Panc1 (cell line): ENCODE results near the gene ABCA7. TPM values are rescaled to one million over a fixed set of nuclear protein-coding genes. Genes with fewer than 3 reads are reported as not detected.

Experiments used
- ATAC-seq: fragments of 200-7000 bp; cut with Tn5 transposase; 2 replicates; pipeline ENCODE4 v1.9.1; 2020; ENCODE audit warnings: mild to moderate bottlenecking, moderate library complexity
- BruUV-seq: library from RNA; stranded (reverse); fragments of 400-500 nt; replicated peaks from 2 replicates; lab custom pipeline; 2021; lab: Mats Ljungman, UMichigan
- CTCF ChIA-PET: fragments of 300-600 bp; sonication (Branson Sonifier 250); formaldehyde crosslinking; loops from one replicate; lab custom pipeline; 2022; ENCODE audit warnings: antibody characterized with exemption; lab: Charles Lee
- POLR2A ChIA-PET: fragments of 300-600 bp; sonication (Branson Sonifier 250); formaldehyde crosslinking; loops from one replicate; lab custom pipeline; 2022; ENCODE audit warnings: antibody characterized with exemption; lab: Charles Lee
- DNase-seq: peaks from one replicate; pipeline ENCODE4 v3.0.0-alpha.2; 2010; ENCODE audit warnings: low read depth, low spot score
- H3K27ac ChIP-seq: 2 replicates; pipeline ENCODE4 v1.5.1; 2011; ENCODE audit warnings: mild to moderate bottlenecking, low read length, inconsistent platforms
- H3K27me3 ChIP-seq: fragments of 200-500 bp; sonication (Bioruptor generic); 2 replicates; pipeline ENCODE4 v1.6.0; 2014; ENCODE audit warnings: low read length, inconsistent platforms; ENCODE audit not compliant: control insufficient read depth, insufficient read depth
- H3K36me3 ChIP-seq: fragments of 200-500 bp; sonication (Bioruptor generic); 2 replicates; pipeline ENCODE4 v1.5.1; 2014; ENCODE audit warnings: inconsistent platforms, mild to moderate bottlenecking, low read length, moderate library complexity; ENCODE audit not compliant: control insufficient read depth, insufficient read depth
- H3K4me1 ChIP-seq: 2 replicates; pipeline ENCODE4 v1.5.1; 2011; ENCODE audit warnings: inconsistent platforms, mild to moderate bottlenecking, low read length, moderate library complexity; ENCODE audit not compliant: control insufficient read depth, insufficient read depth
- H3K4me3 ChIP-seq, 2 experiments: 2 replicates each; pipeline ENCODE4 v1.5.1; 2011 to 2012; ENCODE audit warnings: low read depth in 2 of 2, low read length in 2 of 2, mild to moderate bottlenecking in 2 of 2, inconsistent platforms in 1 of 2, moderate library complexity in 1 of 2
- H3K9me3 ChIP-seq: fragments of 200-500 bp; sonication (Bioruptor generic); 2 replicates; pipeline ENCODE4 v1.5.1; 2014; ENCODE audit warnings: low read depth, mild to moderate bottlenecking, inconsistent platforms, low read length, moderate library complexity; ENCODE audit not compliant: control insufficient read depth, insufficient read depth
- POLR2AphosphoS5 ChIP-seq: IDR thresholded peaks from 2 replicates; pipeline ENCODE4 v1.6.1; 2012; ENCODE audit warnings: mild to moderate bottlenecking, low read depth, low read length, moderate library complexity
- REST ChIP-seq, 2 experiments: IDR thresholded peaks; 2 replicates each; pipeline ENCODE4 v1.6.1; 2011 to 2012; ENCODE audit warnings: low read depth in 2 of 2, control low read depth in 1 of 2, low read length in 1 of 2, mild to moderate bottlenecking in 1 of 2, moderate library complexity in 1 of 2; ENCODE audit not compliant: insufficient read depth in 1 of 2
- SIN3A ChIP-seq: IDR thresholded peaks from 2 replicates; pipeline ENCODE4 v1.6.1; 2012; ENCODE audit warnings: low read depth, mild to moderate bottlenecking, low read length, moderate library complexity, borderline replicate concordance; ENCODE audit not compliant: insufficient read depth
- TCF7L2 ChIP-seq: IDR thresholded peaks from 2 replicates; pipeline ENCODE4 v1.6.1; 2011; ENCODE audit warnings: mild to moderate bottlenecking, low read depth, low read length, inconsistent platforms
- in situ Hi-C: cut with HindIII; loops from 2 replicates; pipeline ENCODE4 v1.10.0; 2016; ENCODE audit warnings: low sequenced_read_pairs, low pct_unique_long_range_greater_than_20kb
- intact Hi-C: fragments of 100-400 bp; cut with micrococcal nuclease; formaldehyde crosslinking; loops from one replicate; pipeline ENCODE4 v1.10.0; 2022; ENCODE audit not compliant: unreplicated experiment
- total RNA-seq: library from RNA; stranded (reverse); gene quantifications from one replicate; pipeline ENCODE4 v1.2.1, GENCODE V29; 2021; ENCODE audit not compliant: unreplicated experiment
- TF ChIP-seq, protein P1 (sequence below): fragments of 450-650 bp; IDR thresholded peaks from 2 replicates; pipeline ENCODE4 v1.5.1; 2017; ENCODE audit warnings: mild to moderate bottlenecking

Gene ABCA7
- total RNA-seq, 1 experiment from 2014 or later = 47.5 TPM

- ATAC-seq = no peak
- TF ChIP-seq TCF7L2 (no peak), POLR2AphosphoS5 (no peak), SIN3A (no peak), REST (IDR thresholded peaks at IDR 0.05; ENCODE audit: insufficient read depth in 1 of 2, low read depth in 2 of 2, low read length in 1 of 2) (no peak)
- TF ChIP-seq, protein P1, sequence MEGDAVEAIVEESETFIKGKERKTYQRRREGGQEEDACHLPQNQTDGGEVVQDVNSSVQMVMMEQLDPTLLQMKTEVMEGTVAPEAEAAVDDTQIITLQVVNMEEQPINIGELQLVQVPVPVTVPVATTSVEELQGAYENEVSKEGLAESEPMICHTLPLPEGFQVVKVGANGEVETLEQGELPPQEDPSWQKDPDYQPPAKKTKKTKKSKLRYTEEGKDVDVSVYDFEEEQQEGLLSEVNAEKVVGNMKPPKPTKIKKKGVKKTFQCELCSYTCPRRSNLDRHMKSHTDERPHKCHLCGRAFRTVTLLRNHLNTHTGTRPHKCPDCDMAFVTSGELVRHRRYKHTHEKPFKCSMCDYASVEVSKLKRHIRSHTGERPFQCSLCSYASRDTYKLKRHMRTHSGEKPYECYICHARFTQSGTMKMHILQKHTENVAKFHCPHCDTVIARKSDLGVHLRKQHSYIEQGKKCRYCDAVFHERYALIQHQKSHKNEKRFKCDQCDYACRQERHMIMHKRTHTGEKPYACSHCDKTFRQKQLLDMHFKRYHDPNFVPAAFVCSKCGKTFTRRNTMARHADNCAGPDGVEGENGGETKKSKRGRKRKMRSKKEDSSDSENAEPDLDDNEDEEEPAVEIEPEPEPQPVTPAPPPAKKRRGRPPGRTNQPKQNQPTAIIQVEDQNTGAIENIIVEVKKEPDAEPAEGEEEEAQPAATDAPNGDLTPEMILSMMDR = no peak
- H3K9me3 ChIP-seq = no peaks in the 10 kb centered on the region
- BruUV-seq = no TSS peak
- H3K4me3 ChIP-seq = no peak overlapping the region
- peak overlapping the region; percentile 79 for H3K27ac ChIP-seq
- no peaks in the 10 kb centered on the region for H3K27me3 ChIP-seq
- H3K4me1 ChIP-seq = peaks cover 38% of the 10 kb centered on the region
- no peak for DNase-seq
- intact Hi-C loops = no loop called here
- ChIA-PET CTCF (interaction anchor here (0.6 kb wide), 1 partner anchor 146 kb away, joined by 4 read pairs; no protein-coding TSS in a partner anchor), POLR2A (no interaction called here)
- H3K36me3 ChIP-seq = no peaks in the 10 kb centered on the region; the same call in 1 of the 2 replicates
- in situ Hi-C loops = no loop called here
Observed at GRCh38 chr19:1097810-1098176, 57.9 kb downstream of the ABCA7 start.

GRCh38 chr19:1098177-1099051 lies 58.5 kb downstream of the ABCA7 start:
- DNase-seq = no peak
- TF ChIP-seq TCF7L2 = no peak
- TF ChIP-seq, protein P1 = no peak
- TF ChIP-seq REST (IDR thresholded peaks at IDR 0.05; ENCODE audit: insufficient read depth in 1 of 2, low read depth in 2 of 2, low read length in 1 of 2) = no peak
- no peak for TF ChIP-seq POLR2AphosphoS5
- TF ChIP-seq SIN3A = no peak
- H3K9me3 ChIP-seq = no peaks in the 10 kb centered on the region
- ChIA-PET CTCF (interaction anchor here (0.6 kb wide), 1 partner anchor 146 kb away, joined by 4 read pairs; no protein-coding TSS in a partner anchor), POLR2A (no interaction called here)
- H3K4me3 ChIP-seq = no peak overlapping the region
- BruUV-seq = no TSS peak
- no peaks in the 10 kb centered on the region; the same call in 1 of the 2 replicates for H3K36me3 ChIP-seq
- ATAC-seq = no peak
- in situ Hi-C loops (no loop called here), intact Hi-C loops (no loop called here)
- H3K27me3 ChIP-seq = no peaks in the 10 kb centered on the region
- peak overlapping the region; percentile 79 for H3K27ac ChIP-seq
- H3K4me1 ChIP-seq = peaks cover 42% of the 10 kb centered on the region
